NB4 (cell line): ENCODE data around the gene IBA57.

Experiments used
- MYC ChIP-seq: IDR thresholded peaks from 2 replicates; pipeline ENCODE4 v1.6.1; 2011; ENCODE audit warnings: low read depth, low read length
- POLR2A ChIP-seq: IDR thresholded peaks from 2 replicates; pipeline ENCODE4 v1.6.1; 2011; ENCODE audit warnings: mild to moderate bottlenecking; ENCODE audit not compliant: insufficient read length; ENCODE audit errors: extremely low read depth
- TF ChIP-seq, protein P1 (sequence below): IDR thresholded peaks from one replicate; pipeline ENCODE4 v1.5.1; 2012; ENCODE audit warnings: low read depth, low read length
- TF ChIP-seq, protein P2 (sequence below): IDR thresholded peaks from 2 replicates; pipeline ENCODE4 v1.6.1; 2011; ENCODE audit warnings: low read depth, low read length

DNA sequence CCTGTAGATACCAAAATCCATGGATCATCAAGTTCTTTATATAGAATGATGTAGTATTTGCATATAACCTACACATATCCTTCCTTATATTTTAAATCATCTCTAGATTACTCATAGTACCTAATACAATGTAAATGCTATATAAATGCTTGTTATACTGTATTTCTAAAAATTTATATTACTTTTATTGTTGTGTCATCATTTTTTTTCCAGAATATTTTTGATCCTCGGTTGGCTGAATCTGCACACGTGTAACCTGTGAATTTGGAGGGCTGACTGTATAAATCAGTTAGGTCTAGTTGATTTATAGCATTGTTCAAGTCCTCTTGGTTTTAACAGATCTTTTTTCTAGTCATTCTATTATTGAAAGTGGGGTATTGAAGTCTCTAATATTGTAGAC lies 65.6 kb downstream of the IBA57 start:
- TF ChIP-seq, protein P1, sequence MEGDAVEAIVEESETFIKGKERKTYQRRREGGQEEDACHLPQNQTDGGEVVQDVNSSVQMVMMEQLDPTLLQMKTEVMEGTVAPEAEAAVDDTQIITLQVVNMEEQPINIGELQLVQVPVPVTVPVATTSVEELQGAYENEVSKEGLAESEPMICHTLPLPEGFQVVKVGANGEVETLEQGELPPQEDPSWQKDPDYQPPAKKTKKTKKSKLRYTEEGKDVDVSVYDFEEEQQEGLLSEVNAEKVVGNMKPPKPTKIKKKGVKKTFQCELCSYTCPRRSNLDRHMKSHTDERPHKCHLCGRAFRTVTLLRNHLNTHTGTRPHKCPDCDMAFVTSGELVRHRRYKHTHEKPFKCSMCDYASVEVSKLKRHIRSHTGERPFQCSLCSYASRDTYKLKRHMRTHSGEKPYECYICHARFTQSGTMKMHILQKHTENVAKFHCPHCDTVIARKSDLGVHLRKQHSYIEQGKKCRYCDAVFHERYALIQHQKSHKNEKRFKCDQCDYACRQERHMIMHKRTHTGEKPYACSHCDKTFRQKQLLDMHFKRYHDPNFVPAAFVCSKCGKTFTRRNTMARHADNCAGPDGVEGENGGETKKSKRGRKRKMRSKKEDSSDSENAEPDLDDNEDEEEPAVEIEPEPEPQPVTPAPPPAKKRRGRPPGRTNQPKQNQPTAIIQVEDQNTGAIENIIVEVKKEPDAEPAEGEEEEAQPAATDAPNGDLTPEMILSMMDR, result no peak
- TF ChIP-seq POLR2A (no peak), MYC (no peak)
- TF ChIP-seq, protein P2, sequence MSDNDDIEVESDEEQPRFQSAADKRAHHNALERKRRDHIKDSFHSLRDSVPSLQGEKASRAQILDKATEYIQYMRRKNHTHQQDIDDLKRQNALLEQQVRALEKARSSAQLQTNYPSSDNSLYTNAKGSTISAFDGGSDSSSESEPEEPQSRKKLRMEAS, result no peak
